ENCODE measurements around the gene DHRSX. TPM values are rescaled to one million over a fixed set of nuclear protein-coding genes. Genes with fewer than 3 reads are reported as not detected.

DHRSX gene
- total RNA-seq, 1 donor from 2014 or later: 37.1 TPM

DNA sequence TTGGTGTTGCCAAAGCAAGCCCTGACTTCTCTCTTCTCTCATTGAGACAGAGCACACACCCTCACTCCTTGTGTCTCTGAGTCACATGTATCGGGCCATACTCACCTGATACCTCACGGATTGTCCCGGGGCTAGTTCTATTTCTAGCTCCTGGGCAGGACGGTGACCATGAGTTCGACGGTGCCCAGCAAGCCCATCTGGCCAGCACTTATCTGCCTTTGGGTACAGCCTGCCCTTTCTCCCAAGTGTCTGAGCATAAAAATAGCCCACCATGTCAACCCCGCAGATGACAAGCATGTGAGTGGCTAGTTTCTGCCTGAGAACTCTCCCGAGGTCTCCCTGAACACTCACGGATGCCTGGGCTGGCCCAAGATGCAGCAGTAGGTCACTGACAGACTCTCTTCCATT, 158.5 kb downstream of the DHRSX start:
- H3K36me3 Mint-ChIP-seq (ENCODE audit: unreplicated experiment): peaks cover 33% of the 10 kb centered on the region

DNA sequence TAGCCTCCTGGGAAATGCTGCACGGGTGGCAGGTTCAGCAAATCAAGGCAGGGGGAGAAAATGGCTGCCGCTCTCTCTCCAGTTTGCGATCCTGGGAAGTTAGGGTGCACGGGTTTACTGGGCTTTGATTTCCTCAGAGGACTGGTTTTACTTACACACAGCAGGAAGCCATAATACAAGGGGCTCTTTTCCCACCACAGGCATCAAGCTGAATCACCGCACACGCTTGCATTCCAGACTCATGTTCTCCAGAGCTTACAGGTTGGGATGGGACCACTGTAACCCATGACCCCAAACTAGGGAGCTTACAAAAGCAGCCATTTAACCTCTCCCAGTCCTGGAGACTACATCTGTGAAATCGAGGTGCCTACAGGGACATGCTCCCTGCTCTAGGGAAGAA, 159.8 kb downstream of the DHRSX start:
- Mint-ChIP-seq H3K9me3 (ENCODE audit: unreplicated experiment) (peaks cover 5% of the 10 kb centered on the region), H3K27me3 (ENCODE audit: unreplicated experiment) (no peaks in the 10 kb centered on the region), H3K4me3 (ENCODE audit: unreplicated experiment) (no peak overlapping the region), H3K27ac (ENCODE audit: unreplicated experiment) (no peak overlapping the region), H3K36me3 (ENCODE audit: unreplicated experiment) (peaks cover 23% of the 10 kb centered on the region), H3K4me1 (ENCODE audit: low read depth, unreplicated experiment) (peaks cover 9% of the 10 kb centered on the region)
- TF ChIP-seq, protein P1, sequence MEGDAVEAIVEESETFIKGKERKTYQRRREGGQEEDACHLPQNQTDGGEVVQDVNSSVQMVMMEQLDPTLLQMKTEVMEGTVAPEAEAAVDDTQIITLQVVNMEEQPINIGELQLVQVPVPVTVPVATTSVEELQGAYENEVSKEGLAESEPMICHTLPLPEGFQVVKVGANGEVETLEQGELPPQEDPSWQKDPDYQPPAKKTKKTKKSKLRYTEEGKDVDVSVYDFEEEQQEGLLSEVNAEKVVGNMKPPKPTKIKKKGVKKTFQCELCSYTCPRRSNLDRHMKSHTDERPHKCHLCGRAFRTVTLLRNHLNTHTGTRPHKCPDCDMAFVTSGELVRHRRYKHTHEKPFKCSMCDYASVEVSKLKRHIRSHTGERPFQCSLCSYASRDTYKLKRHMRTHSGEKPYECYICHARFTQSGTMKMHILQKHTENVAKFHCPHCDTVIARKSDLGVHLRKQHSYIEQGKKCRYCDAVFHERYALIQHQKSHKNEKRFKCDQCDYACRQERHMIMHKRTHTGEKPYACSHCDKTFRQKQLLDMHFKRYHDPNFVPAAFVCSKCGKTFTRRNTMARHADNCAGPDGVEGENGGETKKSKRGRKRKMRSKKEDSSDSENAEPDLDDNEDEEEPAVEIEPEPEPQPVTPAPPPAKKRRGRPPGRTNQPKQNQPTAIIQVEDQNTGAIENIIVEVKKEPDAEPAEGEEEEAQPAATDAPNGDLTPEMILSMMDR (IDR thresholded peaks at IDR 0.05; ENCODE audit: partially characterized antibody, unreplicated experiment): no peak
- DNase-seq: no peak

More for the DNA sequence above, 158.5 kb downstream of the DHRSX start:
- TF ChIP-seq, protein P1 (IDR thresholded peaks at IDR 0.05; ENCODE audit: partially characterized antibody, unreplicated experiment): no peak
- DNase-seq: no peak
- no peak overlapping the region for H3K27ac Mint-ChIP-seq (ENCODE audit: unreplicated experiment)
- H3K9me3 Mint-ChIP-seq (ENCODE audit: unreplicated experiment): peaks cover 5% of the 10 kb centered on the region
- H3K4me3 Mint-ChIP-seq (ENCODE audit: unreplicated experiment): no peak overlapping the region
- H3K4me1 Mint-ChIP-seq (ENCODE audit: low read depth, unreplicated experiment): peaks cover 9% of the 10 kb centered on the region
- H3K27me3 Mint-ChIP-seq (ENCODE audit: unreplicated experiment): no peaks in the 10 kb centered on the region

DNA sequence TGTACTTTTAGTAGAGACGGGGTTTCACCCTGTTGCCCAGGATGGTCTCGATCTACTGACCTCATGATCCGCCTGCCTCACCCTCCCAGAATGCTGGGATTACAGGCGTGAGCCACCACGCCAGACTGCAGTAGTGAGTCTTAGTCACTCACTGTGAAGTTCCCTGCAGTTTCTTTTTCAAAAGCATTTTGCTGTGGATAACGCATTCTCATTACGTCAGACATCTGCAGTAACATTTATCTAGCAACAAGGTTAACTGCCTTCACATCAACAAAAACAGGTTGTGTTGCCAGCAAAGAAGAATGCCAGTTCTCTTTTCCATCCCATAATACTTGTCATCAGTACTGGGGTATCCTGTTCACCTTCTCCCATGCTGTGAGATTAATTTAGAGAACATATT, 164.6 kb downstream of the DHRSX start:
- Mint-ChIP-seq H3K4me3 (ENCODE audit: unreplicated experiment) (no peak overlapping the region), H3K27me3 (ENCODE audit: unreplicated experiment) (no peaks in the 10 kb centered on the region), H3K9me3 (ENCODE audit: unreplicated experiment) (peaks cover 5% of the 10 kb centered on the region)

DNA sequence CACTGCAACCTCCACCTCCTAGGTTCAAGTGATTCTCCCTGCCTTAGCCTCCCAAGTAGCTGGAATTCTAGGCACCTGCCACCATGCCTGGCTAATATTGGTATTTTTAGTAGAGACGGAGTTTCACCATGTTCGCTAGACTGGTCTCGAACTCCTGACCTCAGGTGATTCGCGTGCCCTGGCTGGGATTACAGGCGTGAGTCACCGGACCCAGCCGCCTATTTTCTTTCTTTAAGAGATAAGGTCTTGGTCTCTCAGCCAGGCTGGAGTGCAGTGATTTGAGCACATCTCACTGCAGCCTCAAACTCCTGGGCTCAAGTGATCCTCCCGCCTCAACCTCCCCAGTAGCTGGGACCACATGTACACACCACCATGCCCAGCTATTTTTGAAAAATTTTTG, 166.5 kb downstream of the DHRSX start:
- TF ChIP-seq, protein P1 (IDR thresholded peaks at IDR 0.05; ENCODE audit: partially characterized antibody, unreplicated experiment): no peak
- H3K27ac Mint-ChIP-seq (ENCODE audit: unreplicated experiment): no peak overlapping the region
- peaks cover 4% of the 10 kb centered on the region for H3K9me3 Mint-ChIP-seq (ENCODE audit: unreplicated experiment)
- peaks cover 6% of the 10 kb centered on the region for H3K4me1 Mint-ChIP-seq (ENCODE audit: low read depth, unreplicated experiment)
- no peak for DNase-seq
- H3K4me3 Mint-ChIP-seq (ENCODE audit: unreplicated experiment): no peak overlapping the region
- peaks cover 14% of the 10 kb centered on the region for H3K36me3 Mint-ChIP-seq (ENCODE audit: unreplicated experiment)
- peaks cover 1% of the 10 kb centered on the region for H3K27me3 Mint-ChIP-seq (ENCODE audit: unreplicated experiment)

More for the DNA sequence above, 164.6 kb downstream of the DHRSX start:
- Mint-ChIP-seq H3K27ac (ENCODE audit: unreplicated experiment) (no peak overlapping the region), H3K36me3 (ENCODE audit: unreplicated experiment) (peaks cover 18% of the 10 kb centered on the region), H3K4me1 (ENCODE audit: low read depth, unreplicated experiment) (peaks cover 6% of the 10 kb centered on the region)
- DNase-seq: no peak
- TF ChIP-seq, protein P1 (IDR thresholded peaks at IDR 0.05; ENCODE audit: partially characterized antibody, unreplicated experiment): no peak

DNA sequence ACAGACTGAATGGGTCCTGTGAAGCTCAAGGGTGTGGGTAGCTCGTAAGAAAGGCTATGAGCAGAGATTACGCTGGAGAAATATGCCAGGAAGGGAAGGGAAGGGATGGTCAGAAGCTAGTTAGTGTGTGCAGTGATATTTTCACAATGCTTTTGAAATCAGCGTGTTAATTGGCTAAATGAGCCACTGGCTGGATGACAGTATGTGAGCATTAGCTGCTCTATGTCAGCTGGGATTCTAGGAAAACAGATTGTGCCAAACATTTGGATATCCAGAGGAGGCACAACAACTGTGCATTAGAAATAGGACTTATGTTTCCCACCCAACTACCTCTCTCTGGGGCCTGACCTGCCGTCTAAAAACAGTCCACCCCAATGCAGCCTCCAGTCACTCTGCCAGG, 168.5 kb downstream of the DHRSX start:
- peaks cover 2% of the 10 kb centered on the region for H3K36me3 Mint-ChIP-seq (ENCODE audit: unreplicated experiment)
- peaks cover 1% of the 10 kb centered on the region for H3K27me3 Mint-ChIP-seq (ENCODE audit: unreplicated experiment)
- H3K27ac Mint-ChIP-seq (ENCODE audit: unreplicated experiment): no peak overlapping the region
- H3K4me3 Mint-ChIP-seq (ENCODE audit: unreplicated experiment): no peak overlapping the region
- peaks cover 6% of the 10 kb centered on the region for H3K4me1 Mint-ChIP-seq (ENCODE audit: low read depth, unreplicated experiment)
- DNase-seq: no peak
- TF ChIP-seq, protein P1 (IDR thresholded peaks at IDR 0.05; ENCODE audit: partially characterized antibody, unreplicated experiment): no peak
- peaks cover 3% of the 10 kb centered on the region for H3K9me3 Mint-ChIP-seq (ENCODE audit: unreplicated experiment)
